ENCODE measurements around the gene RNF10. TPM values are rescaled to one million over a fixed set of nuclear protein-coding genes. Genes with fewer than 3 reads are reported as not detected.

RNF10 gene
- total RNA-seq, 1 donor from 2014 or later: 153 TPM

DNA sequence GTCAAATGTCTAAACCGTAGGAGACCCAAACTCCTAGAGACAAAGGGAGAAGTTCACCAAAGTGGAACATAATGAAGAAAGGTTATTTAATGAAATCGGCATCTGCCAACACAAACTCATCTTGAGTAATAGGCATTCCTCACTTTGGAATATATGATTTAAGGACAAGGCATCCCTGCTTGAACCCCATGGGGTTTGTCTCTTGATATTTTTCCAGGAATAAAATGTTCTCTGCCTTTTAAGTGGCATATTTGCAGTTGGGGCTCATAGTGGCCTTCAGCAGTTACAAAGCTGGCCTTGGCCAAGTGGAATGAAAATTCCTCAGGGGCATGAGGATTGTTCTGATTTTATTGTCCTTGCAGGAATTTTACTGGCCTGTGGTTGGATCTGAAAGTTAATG lies 40.0 kb downstream of the RNF10 start:
- peak overlapping the region; percentile 56 for H3K27ac Mint-ChIP-seq
- intact Hi-C loops (cut with micrococcal nuclease): no loop called here

DNA sequence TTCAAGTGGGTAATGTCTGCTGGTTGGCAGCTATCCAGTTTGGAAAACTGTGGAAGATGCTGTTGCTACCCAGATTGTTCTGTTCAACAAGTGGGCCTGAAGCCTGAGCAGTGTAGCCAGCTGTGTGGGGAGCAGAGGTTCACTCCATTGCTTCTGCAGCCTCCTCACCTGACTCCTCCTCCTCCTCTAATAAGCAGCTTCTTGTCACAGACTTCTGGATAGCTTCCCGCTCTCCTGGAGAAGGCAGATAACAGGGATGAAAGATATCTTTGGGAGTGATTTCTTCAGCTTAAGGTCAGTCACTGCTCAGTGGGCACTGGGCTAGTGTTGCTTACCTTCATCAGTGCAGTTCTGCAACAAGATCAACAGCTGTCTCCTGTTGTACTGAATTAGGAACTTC lies 45.0 kb downstream of the RNF10 start:
- H3K4me3 Mint-ChIP-seq: no peak overlapping the region
- no peaks in the 10 kb centered on the region for H3K9me3 Mint-ChIP-seq
- intact Hi-C loops (cut with micrococcal nuclease): no loop called here
- H3K36me3 Mint-ChIP-seq (ENCODE audit: low read depth): peaks cover 45% of the 10 kb centered on the region
- no peak for DNase-seq
- H3K27me3 Mint-ChIP-seq: peaks cover 8% of the 10 kb centered on the region
- peaks cover 29% of the 10 kb centered on the region for H3K4me1 Mint-ChIP-seq
- H3K27ac Mint-ChIP-seq: no peak overlapping the region

More for the DNA sequence above, 40.0 kb downstream of the RNF10 start:
- Mint-ChIP-seq H3K36me3 (ENCODE audit: low read depth) (peaks cover 77% of the 10 kb centered on the region), H3K27me3 (no peaks in the 10 kb centered on the region), H3K4me3 (no peak overlapping the region), H3K9me3 (no peaks in the 10 kb centered on the region), H3K4me1 (peaks cover 2% of the 10 kb centered on the region)
- no peak for DNase-seq

DNA sequence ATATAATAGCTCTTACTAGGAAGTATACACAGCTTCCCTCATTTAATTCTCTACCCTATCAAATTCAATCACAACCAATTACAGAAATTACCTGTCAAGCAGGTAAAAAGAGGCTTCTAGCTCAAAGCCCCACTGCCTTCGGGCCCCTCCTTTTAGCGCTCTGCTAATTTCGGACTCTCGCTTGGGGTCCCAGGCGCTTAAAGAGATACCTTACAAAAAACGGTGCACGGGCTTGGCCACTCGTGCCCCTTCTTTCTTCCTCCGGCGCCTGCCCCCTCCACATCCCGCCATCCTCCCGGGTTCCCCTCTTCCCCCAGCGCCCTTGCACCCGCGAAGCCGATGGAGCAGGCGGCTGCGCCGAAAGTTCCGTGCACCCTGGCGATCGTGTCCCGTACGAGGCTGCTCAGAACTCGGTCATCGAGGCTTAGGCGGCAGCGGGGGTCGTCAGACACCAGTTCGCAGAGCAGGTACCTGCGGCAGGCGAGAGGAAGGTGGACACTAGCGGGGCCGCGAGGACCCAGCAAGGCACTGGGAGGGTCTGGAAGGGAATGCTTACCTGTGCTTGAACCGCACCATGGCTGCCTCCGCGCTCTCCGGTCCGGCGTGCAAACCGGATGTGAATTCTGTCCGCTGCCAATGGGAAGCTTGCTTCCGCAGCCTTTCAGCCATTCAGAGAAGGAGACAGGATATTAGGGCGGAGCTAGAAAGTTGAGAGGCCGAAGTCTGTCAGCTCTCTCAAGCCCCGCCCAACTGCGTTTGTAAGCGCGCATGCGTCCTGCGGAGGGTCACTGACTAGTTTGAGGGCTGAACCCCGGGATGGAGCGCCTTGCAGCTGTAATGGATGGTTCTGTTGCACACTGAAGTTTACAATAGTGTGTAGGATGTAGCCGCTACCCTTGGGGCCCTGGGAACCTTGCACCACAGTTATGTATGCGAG lies 46.9 kb downstream of the RNF10 start, which contains the start of gene POP5:
TSS of gene POP5 (minus strand) at position 616 of the 937 bp plus-strand sequence. CDS start at position 576, 40 bp downstream.
- intact Hi-C loops (cut with micrococcal nuclease): loop anchor here (2.0 to 5.0 kb wide), 4 partner anchors 84 to 821 kb away; partner anchors contain the start of genes ACADS, DYNLL1 and RNF34
- Mint-ChIP-seq H3K36me3 (ENCODE audit: low read depth) (peaks cover 31% of the 10 kb centered on the region), H3K4me1 (peaks cover 31% of the 10 kb centered on the region), H3K27me3 (peaks cover 19% of the 10 kb centered on the region), H3K9me3 (no peaks in the 10 kb centered on the region), H3K27ac (peak within 1 kb of the TSS; percentile 85), H3K4me3 (peak within 1 kb of the TSS; percentile 96)
- peak; percentile 99 for DNase-seq

DNA sequence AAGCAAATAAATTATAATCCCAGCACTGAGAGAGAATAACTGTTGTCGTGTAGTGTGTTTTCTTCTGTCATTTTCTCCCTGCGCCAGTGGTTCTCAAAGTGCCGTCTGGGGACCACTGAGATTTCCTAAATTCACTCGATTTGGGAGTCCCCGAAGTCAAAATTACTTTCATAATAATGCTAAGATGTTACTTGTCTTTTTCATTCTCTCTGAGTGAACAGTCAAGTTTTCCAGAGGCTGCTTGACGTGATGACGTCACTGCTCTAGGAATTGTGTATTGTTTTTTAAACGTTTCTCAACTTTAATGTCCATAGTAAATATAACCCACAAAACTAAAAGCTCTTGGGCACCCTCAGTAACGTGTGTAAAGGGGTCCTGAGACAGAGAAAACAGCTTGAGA lies 47.8 kb downstream of the RNF10 start:
- peak overlapping the region; percentile 96 for H3K4me3 Mint-ChIP-seq
- no peaks in the 10 kb centered on the region for H3K9me3 Mint-ChIP-seq
- peaks cover 23% of the 10 kb centered on the region for H3K27me3 Mint-ChIP-seq
- DNase-seq: peak; percentile 61
- intact Hi-C loops (cut with micrococcal nuclease): loop anchor here (2.0 to 5.0 kb wide), 5 partner anchors 85 to 820 kb away; partner anchors contain the start of genes ACADS, DYNLL1, RNF34 and UNC119B
- H3K27ac Mint-ChIP-seq: peak overlapping the region; percentile 85
- H3K36me3 Mint-ChIP-seq (ENCODE audit: low read depth): peaks cover 23% of the 10 kb centered on the region
- H3K4me1 Mint-ChIP-seq: peaks cover 31% of the 10 kb centered on the region

DNA sequence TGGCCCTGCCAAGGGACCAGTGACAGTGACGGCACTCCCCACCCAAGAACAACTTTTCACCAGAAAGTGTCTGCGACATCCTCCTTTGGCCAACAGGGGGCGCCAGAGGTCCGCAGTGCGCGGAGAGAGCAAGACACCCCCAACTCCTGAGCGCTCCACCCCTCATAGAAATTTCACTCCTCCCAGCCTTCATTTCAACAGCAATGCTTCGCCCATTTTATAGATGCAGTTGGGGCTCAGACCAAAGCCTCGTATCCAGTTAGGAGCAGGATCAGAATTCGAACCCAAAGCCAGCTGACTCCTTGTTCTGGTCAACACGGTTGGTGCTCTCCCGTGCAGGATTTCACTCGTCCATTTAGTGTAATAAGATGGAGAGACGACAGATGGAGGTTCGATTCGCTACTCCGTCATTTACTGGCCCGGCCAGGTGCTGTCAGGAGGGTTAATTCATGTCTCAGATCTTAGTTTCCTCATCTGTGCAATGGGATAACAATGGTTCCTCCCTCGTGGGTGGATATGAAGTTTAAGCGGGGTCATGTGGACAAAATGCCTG lies 49.4 kb downstream of the RNF10 start:
- no peaks in the 10 kb centered on the region for H3K9me3 Mint-ChIP-seq
- DNase-seq: peak; percentile 94
- peak overlapping the region; percentile 71 for H3K4me3 Mint-ChIP-seq
- intact Hi-C loops (cut with micrococcal nuclease): loop anchor here (1.0 to 5.0 kb wide), 8 partner anchors 66 to 819 kb away; partner anchors contain the start of genes ACADS, RNF34 and UNC119B
- no peak overlapping the region for H3K27ac Mint-ChIP-seq
- H3K27me3 Mint-ChIP-seq: peaks cover 25% of the 10 kb centered on the region
- H3K4me1 Mint-ChIP-seq: peaks cover 31% of the 10 kb centered on the region
- peaks cover 11% of the 10 kb centered on the region for H3K36me3 Mint-ChIP-seq (ENCODE audit: low read depth)

DNA sequence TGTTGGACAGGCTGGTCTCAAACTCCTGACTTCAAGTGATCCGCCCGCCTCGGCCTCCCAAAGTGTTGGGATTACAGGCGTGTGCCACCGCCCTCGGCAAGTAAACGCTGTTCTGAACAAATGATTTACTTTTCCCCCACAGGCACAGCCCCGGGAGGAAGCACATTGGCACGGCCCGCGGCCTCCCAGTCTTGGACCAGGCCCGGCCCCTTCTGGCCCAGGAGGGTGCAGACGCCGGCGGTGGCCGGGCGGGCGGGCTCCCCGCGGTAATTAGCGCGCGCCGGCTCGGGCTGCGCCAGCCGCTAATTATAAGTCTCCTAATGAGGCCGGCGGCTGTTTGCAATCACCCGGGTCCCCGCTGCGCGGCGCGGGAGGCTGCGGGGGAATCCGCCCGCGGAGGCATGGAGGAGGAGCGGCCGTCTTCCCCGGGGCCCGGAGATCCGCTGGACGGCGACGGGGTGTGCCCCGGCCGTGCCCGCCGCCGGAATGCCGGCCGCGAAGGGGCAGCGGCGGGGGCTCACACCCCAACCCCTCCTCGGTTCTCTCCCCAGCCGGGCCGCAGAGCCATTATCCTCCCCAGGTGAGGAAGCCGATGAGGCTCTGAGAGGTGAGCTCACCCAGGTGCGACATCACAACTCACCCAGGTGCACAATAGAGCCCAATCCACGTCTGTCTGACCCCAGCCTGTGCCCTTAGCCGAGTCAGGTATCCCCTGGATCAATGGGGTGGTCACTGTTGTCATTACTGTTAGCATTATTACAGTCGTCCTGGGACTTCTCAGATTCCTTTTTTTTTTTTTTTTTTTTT lies 50.4 kb downstream of the RNF10 start:
- Mint-ChIP-seq H3K27ac (no peak overlapping the region), H3K27me3 (peaks cover 25% of the 10 kb centered on the region)

DNA sequence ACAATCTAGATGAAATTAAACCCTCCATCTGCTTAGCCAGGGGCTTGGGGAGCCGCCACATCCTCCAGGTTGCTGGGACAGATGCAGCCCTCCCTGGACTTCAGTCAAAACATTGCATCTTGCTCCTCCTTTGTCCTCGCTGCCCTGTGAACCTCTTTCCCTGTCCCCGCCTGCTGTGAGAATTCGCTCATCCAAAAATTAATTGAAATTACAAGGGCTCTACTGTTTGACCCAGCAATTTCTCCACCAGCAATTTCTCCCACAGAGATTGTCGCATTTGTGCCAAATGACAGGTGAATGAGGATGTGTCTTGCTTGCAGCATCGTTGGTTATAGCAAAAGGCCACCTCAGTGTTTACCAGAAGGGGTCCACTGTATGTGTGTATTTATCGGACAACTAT lies 52.0 kb downstream of the RNF10 start:
- Mint-ChIP-seq H3K9me3 (no peaks in the 10 kb centered on the region), H3K36me3 (ENCODE audit: low read depth) (no peaks in the 10 kb centered on the region), H3K4me1 (peaks cover 19% of the 10 kb centered on the region), H3K4me3 (no peak overlapping the region), H3K27ac (no peak overlapping the region), H3K27me3 (peaks cover 25% of the 10 kb centered on the region)
- no peak for DNase-seq
- intact Hi-C loops (cut with micrococcal nuclease): no loop called here

More for the DNA sequence above, 50.4 kb downstream of the RNF10 start:
- H3K4me1 Mint-ChIP-seq: peaks cover 27% of the 10 kb centered on the region
- peaks cover 4% of the 10 kb centered on the region for H3K36me3 Mint-ChIP-seq (ENCODE audit: low read depth)
- no peaks in the 10 kb centered on the region for H3K9me3 Mint-ChIP-seq
- DNase-seq: peak; percentile 85
- peak overlapping the region; percentile 65 for H3K4me3 Mint-ChIP-seq
- intact Hi-C loops (cut with micrococcal nuclease): loop anchor here (5.0 kb wide), 3 partner anchors 143 to 818 kb away; partner anchors contain the start of genes ACADS and RNF34

DNA sequence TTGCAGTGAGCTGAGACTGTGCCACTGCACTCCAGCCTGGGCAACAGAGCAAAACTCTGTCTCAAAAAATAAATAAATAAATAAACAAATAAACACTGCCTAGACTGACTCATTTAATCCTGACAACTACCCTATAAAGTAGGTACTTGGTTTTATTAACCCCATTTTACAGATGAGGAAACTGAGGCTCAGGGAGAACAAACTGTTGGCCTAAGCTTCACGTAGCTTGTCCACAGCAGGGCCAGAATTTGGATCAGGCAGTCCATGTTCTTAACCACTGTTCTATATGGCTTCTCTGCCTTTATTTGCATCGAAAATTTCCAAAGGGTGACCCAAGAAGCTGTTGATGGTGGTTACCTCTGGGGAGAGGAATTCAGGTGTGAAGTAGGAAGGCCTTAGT lies 52.7 kb downstream of the RNF10 start:
- intact Hi-C loops (cut with micrococcal nuclease): no loop called here
- H3K9me3 Mint-ChIP-seq: no peaks in the 10 kb centered on the region
- DNase-seq: no peak
- H3K4me3 Mint-ChIP-seq: no peak overlapping the region
- peaks cover 25% of the 10 kb centered on the region for H3K27me3 Mint-ChIP-seq
- no peaks in the 10 kb centered on the region for H3K36me3 Mint-ChIP-seq (ENCODE audit: low read depth)
- no peak overlapping the region for H3K27ac Mint-ChIP-seq
- peaks cover 13% of the 10 kb centered on the region for H3K4me1 Mint-ChIP-seq

DNA sequence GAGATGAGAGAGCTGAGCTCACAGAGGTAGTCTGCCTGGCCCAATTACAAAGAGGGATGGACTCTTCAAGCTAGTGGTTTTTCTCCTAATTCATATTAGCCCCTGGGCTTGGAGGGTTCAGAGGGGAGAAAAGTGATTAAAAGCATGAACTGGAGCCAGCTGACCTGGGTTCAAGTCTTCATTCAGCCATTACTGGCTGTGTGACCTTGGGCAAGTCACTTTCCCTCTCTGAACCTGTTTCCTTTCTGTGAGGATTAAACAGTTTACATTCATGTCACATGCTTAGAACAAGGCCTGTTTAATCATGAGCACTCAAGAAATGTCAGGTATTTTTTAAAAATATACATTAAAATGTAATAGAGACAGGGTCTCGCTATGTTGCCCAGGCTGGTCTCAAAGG lies 54.2 kb downstream of the RNF10 start:
- Mint-ChIP-seq H3K27me3 (peaks cover 22% of the 10 kb centered on the region), H3K9me3 (no peaks in the 10 kb centered on the region), H3K4me1 (peaks cover 7% of the 10 kb centered on the region), H3K27ac (no peak overlapping the region), H3K4me3 (no peak overlapping the region), H3K36me3 (ENCODE audit: low read depth) (no peaks in the 10 kb centered on the region)
- DNase-seq: no peak
- intact Hi-C loops (cut with micrococcal nuclease): no loop called here

DNA sequence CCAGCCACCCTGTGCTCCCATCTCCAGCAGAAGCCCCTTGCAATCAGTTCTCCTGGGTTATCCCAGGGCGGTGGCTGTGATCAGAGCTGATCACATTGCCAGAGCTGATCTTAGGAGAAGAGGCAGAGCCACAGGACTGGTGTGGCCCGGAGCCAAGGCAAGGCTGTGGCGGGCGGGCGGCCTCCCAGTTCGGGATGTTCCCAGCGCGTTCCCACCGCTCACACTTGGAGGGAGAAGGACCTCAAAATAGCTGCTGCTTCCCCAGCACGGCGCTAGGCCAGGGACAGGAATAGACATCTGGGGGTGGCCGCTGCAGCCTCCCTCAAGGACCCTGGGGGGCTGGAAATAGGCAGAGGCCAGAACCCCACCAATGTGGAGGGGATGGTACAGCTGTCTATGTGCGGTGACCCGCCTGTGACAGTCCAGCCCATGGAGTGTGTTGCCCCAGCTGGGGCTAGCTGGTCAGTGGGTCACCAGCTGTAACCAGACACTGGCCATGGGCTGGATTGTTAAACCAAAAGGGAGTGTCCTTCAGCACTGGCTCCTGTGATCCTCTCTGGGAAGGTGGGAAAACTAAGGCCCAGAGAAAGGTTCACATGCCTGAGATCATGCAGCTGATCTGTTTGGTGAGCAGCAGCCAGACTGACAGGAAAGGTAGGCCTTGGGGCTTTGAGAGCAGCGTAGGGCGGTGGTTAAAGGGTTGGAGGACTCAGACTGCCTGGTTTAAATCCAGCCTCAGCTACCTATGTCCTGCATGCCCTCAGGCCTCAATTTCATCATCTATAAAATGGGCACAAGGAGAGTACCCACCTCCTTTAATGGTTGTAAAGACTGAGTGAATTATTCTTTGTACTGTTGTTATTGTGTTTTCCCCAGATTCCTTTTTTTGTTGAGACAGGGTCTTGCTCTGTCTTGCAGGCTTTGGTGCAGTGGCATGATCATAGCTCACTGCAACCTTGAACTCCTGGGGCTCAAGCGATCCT lies 55.1 kb downstream of the RNF10 start:
- no peak overlapping the region for H3K27ac Mint-ChIP-seq
- no peak for DNase-seq
- peaks cover 1% of the 10 kb centered on the region for H3K4me1 Mint-ChIP-seq
- H3K9me3 Mint-ChIP-seq: no peaks in the 10 kb centered on the region
- intact Hi-C loops (cut with micrococcal nuclease): no loop called here
- no peak overlapping the region for H3K4me3 Mint-ChIP-seq
- peaks cover 16% of the 10 kb centered on the region for H3K27me3 Mint-ChIP-seq
- no peaks in the 10 kb centered on the region for H3K36me3 Mint-ChIP-seq (ENCODE audit: low read depth)

DNA sequence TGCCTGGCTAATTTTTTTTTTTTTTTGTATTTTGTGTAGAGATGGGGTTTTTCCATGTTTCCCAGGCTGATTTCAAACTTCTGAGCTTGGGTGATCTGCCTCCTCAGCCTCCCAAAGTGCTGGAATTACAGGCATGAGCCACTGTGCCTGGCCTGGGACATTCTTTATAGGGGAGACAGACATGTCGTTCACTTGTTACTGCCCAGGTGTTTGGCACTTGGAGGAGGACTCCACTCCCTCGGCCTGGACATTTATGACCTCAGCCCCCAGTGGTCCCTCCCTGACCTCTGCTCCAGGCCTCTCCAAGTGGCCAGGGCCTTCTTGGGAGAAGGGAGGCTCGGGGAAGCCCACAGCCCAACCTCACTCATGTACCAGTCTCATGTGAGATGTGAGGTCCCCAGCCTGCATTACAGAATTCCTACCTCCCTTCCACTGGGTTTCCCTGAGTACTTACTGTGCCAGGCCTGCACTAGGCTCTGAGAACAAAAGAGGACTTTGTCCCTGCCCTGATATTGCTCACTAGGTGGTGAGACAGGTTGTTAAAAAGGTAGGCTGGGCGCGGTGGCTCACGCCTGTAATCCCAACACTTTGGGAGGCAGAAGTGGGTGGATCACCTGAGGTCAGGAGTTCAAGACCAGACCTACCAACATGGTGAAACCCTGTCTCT lies 56.7 kb downstream of the RNF10 start:
- DNase-seq: no peak
- Mint-ChIP-seq H3K27ac (no peak overlapping the region), H3K9me3 (no peaks in the 10 kb centered on the region), H3K4me3 (no peak overlapping the region), H3K27me3 (peaks cover 10% of the 10 kb centered on the region), H3K4me1 (no peaks in the 10 kb centered on the region), H3K36me3 (ENCODE audit: low read depth) (no peaks in the 10 kb centered on the region)
- intact Hi-C loops (cut with micrococcal nuclease): no loop called here

All from activated CD4-positive, alpha-beta T cell treated with anti-CD3 and anti-CD28 coated beads, Interleukin-2, amount 10 ng/mL, durations not matched to agents 24 days and 14 days (primary cell).